Activated naive CD8-positive, alpha-beta T cell treated with anti-CD3 and anti-CD28 coated beads, Interleukin-2, amount 10 ng/mL, durations not matched to agents 7 days and 5 days (primary cell): ENCODE data around the gene CASP1. TPM values are rescaled to one million over a fixed set of nuclear protein-coding genes. Genes with fewer than 3 reads are reported as not detected.
"Not testable (repeated sequence)": the region's sequence is repeated elsewhere in the genome, so short reads cannot be mapped to it uniquely, and the experiment has no call there.

Source experiments
- ATAC-seq: fragments of 150-1000 bp; cut with Tn5 transposase; one replicate; pipeline ENCODE4 v1.10.0; 2021; ENCODE audit warnings: low read depth, moderate library complexity
- POLR2A ChIA-PET: fragments of 350-600 bp; sonication (Branson Sonifier 250); formaldehyde crosslinking; loops from one replicate; lab custom pipeline; 2021; ENCODE audit warnings: antibody characterized with exemption; lab: Charles Lee
- DNase-seq: peaks from one replicate; pipeline ENCODE4 v3.0.0; 2021
- H3K27ac Mint-ChIP-seq: one replicate; pipeline ENCODE4 v1.8.0; 2022; ENCODE audit warnings: mild to moderate bottlenecking, mixed read lengths
- H3K27me3 Mint-ChIP-seq: one replicate; pipeline ENCODE4 v1.8.0; 2022; ENCODE audit warnings: mild to moderate bottlenecking, moderate library complexity, mixed read lengths
- H3K36me3 Mint-ChIP-seq: one replicate; pipeline ENCODE4 v1.8.0; 2021; ENCODE audit warnings: mild to moderate bottlenecking, mixed read lengths
- H3K4me1 Mint-ChIP-seq: one replicate; pipeline ENCODE4 v1.8.0; 2021; ENCODE audit warnings: mixed read lengths
- H3K4me3 Mint-ChIP-seq: one replicate; pipeline ENCODE4 v1.8.0; 2022; ENCODE audit warnings: mild to moderate bottlenecking, moderate library complexity, mixed read lengths
- H3K9me3 Mint-ChIP-seq: one replicate; pipeline ENCODE4 v1.8.0; 2021; ENCODE audit warnings: mixed read lengths
- total RNA-seq, 2 experiments: library from RNA; stranded (reverse); gene quantifications; one replicate each; pipeline ENCODE4 v1.2.3, GENCODE V29; 2021

Gene CASP1
- 10 to 100 TPM; 93.6 to 98.6 TPM for total RNA-seq

- POLR2A ChIA-PET: interaction anchor here (0.6 to 0.8 kb wide), 4 partner anchors 8 to 84 kb away, joined by 3 read pairs; no protein-coding TSS in a partner anchor
These were observed at the start of gene CASP1 for GRCh38 chr11:105034813-105035620. CASP1 (minus strand) TSS chr11:105035144; CDS start chr11:105035113, 31 bp downstream.

GRCh38 chr11:105081412-105082150 lies 46.6 kb upstream of the CASP1 start:
- H3K4me1 Mint-ChIP-seq: peaks cover 18% of the 10 kb centered on the region
- POLR2A ChIA-PET: no interaction called here
- no peak overlapping the region for H3K4me3 Mint-ChIP-seq
- H3K27ac Mint-ChIP-seq: no peak overlapping the region
- DNase-seq (no peak), ATAC-seq (no peak)
- H3K27me3 Mint-ChIP-seq: peaks cover 16% of the 10 kb centered on the region
- peaks cover 1% of the 10 kb centered on the region for H3K36me3 Mint-ChIP-seq
- H3K9me3 Mint-ChIP-seq: no peaks in the 10 kb centered on the region

More at GRCh38 chr11:105034813-105035620, at the start of gene CASP1:
- peak within 1 kb of the TSS; percentile 98 for H3K4me3 Mint-ChIP-seq
- H3K27me3 Mint-ChIP-seq: no peaks in the 10 kb centered on the region
- H3K4me1 Mint-ChIP-seq: peaks cover 31% of the 10 kb centered on the region
- ATAC-seq (peak; percentile 85), DNase-seq (no peak)
- no peaks in the 10 kb centered on the region for H3K9me3 Mint-ChIP-seq
- peak within 1 kb of the TSS; percentile 97 for H3K27ac Mint-ChIP-seq
- H3K36me3 Mint-ChIP-seq: peaks cover 49% of the 10 kb centered on the region

GRCh38 chr11:105080171-105080906 lies 45.4 kb upstream of the CASP1 start:
- Mint-ChIP-seq H3K4me3 (peak overlapping the region; percentile 54), H3K27ac (peak overlapping the region; percentile 11), H3K27me3 (peaks cover 12% of the 10 kb centered on the region), H3K4me1 (peaks cover 18% of the 10 kb centered on the region)
- ATAC-seq, POLR2A ChIA-PET, DNase-seq, H3K9me3 Mint-ChIP-seq, H3K36me3 Mint-ChIP-seq: not testable (repeated sequence)

GRCh38 chr11:105078283-105078682 lies 43.3 kb upstream of the CASP1 start:
- H3K4me3 Mint-ChIP-seq: no peak overlapping the region
- H3K9me3 Mint-ChIP-seq: peaks cover 3% of the 10 kb centered on the region
- DNase-seq: no peak
- ATAC-seq: no peak
- POLR2A ChIA-PET: no interaction called here
- H3K36me3 Mint-ChIP-seq: no peaks in the 10 kb centered on the region
- H3K27me3 Mint-ChIP-seq: peaks cover 7% of the 10 kb centered on the region
- peaks cover 18% of the 10 kb centered on the region for H3K4me1 Mint-ChIP-seq
- no peak overlapping the region for H3K27ac Mint-ChIP-seq

- H3K9me3 Mint-ChIP-seq, H3K27me3 Mint-ChIP-seq, H3K4me3 Mint-ChIP-seq, POLR2A ChIA-PET, H3K36me3 Mint-ChIP-seq, H3K27ac Mint-ChIP-seq, DNase-seq, ATAC-seq: not testable (repeated sequence)
- peaks cover 18% of the 10 kb centered on the region for H3K4me1 Mint-ChIP-seq
These were observed 42.3 kb upstream of the CASP1 start for GRCh38 chr11:105077141-105077790.

- H3K9me3 Mint-ChIP-seq: peaks cover 3% of the 10 kb centered on the region
- POLR2A ChIA-PET: no interaction called here
- DNase-seq: no peak
- ATAC-seq: no peak
- no peak overlapping the region for H3K4me3 Mint-ChIP-seq
- peaks cover 4% of the 10 kb centered on the region for H3K27me3 Mint-ChIP-seq
- no peak overlapping the region for H3K27ac Mint-ChIP-seq
- peaks cover 4% of the 10 kb centered on the region for H3K36me3 Mint-ChIP-seq
- peaks cover 17% of the 10 kb centered on the region for H3K4me1 Mint-ChIP-seq
These were observed 39.2 kb upstream of the CASP1 start for GRCh38 chr11:105074166-105074530.

- ATAC-seq (no peak), DNase-seq (no peak)
- Mint-ChIP-seq H3K36me3 (peaks cover 8% of the 10 kb centered on the region), H3K4me3 (no peak overlapping the region), H3K4me1 (peaks cover 17% of the 10 kb centered on the region), H3K27me3 (peaks cover 4% of the 10 kb centered on the region), H3K27ac (no peak overlapping the region), H3K9me3 (peaks cover 3% of the 10 kb centered on the region)
- POLR2A ChIA-PET: no interaction called here
These were observed 38.7 kb upstream of the CASP1 start for GRCh38 chr11:105073456-105074165.

GRCh38 chr11:105072080-105072479 lies 37.1 kb upstream of the CASP1 start:
- ATAC-seq, H3K36me3 Mint-ChIP-seq, H3K9me3 Mint-ChIP-seq, H3K4me3 Mint-ChIP-seq, H3K27me3 Mint-ChIP-seq, DNase-seq, POLR2A ChIA-PET, H3K27ac Mint-ChIP-seq: not testable (repeated sequence)
- peaks cover 13% of the 10 kb centered on the region for H3K4me1 Mint-ChIP-seq

GRCh38 chr11:105071089-105071732 lies 36.3 kb upstream of the CASP1 start:
- DNase-seq (no peak), ATAC-seq (peak; percentile 34)
- POLR2A ChIA-PET: interaction anchor here (0.7 kb wide), 1 partner anchor 183 kb away, joined by 4 read pairs; no protein-coding TSS in a partner anchor
- H3K27me3 Mint-ChIP-seq: no peaks in the 10 kb centered on the region
- peaks cover 3% of the 10 kb centered on the region for H3K9me3 Mint-ChIP-seq
- peak overlapping the region; percentile 67 for H3K27ac Mint-ChIP-seq
- H3K36me3 Mint-ChIP-seq: peaks cover 8% of the 10 kb centered on the region
- H3K4me1 Mint-ChIP-seq: peaks cover 13% of the 10 kb centered on the region
- H3K4me3 Mint-ChIP-seq: peak overlapping the region; percentile 64

GRCh38 chr11:105070306-105070705 lies 35.4 kb upstream of the CASP1 start:
- ATAC-seq (peak; percentile 68), DNase-seq (no peak)
- H3K9me3 Mint-ChIP-seq: peaks cover 3% of the 10 kb centered on the region
- H3K4me1 Mint-ChIP-seq: peaks cover 13% of the 10 kb centered on the region
- H3K27me3 Mint-ChIP-seq: no peaks in the 10 kb centered on the region
- peak overlapping the region; percentile 64 for H3K4me3 Mint-ChIP-seq
- POLR2A ChIA-PET: no interaction called here
- H3K27ac Mint-ChIP-seq: peak overlapping the region; percentile 71
- peaks cover 8% of the 10 kb centered on the region for H3K36me3 Mint-ChIP-seq

GRCh38 chr11:105069749-105070148 lies 34.8 kb upstream of the CASP1 start:
- DNase-seq, H3K9me3 Mint-ChIP-seq, H3K27me3 Mint-ChIP-seq, H3K4me3 Mint-ChIP-seq, H3K27ac Mint-ChIP-seq, POLR2A ChIA-PET, H3K36me3 Mint-ChIP-seq: not testable (repeated sequence)
- ATAC-seq: peak; percentile 53
- H3K4me1 Mint-ChIP-seq: peaks cover 13% of the 10 kb centered on the region
